CD4-positive, alpha-beta T cell treated with Interleukin-12 subunit alpha and Interleukin-12 subunit beta, for 1 hour (primary cell): ENCODE data around the gene SLC9C2.
"Not testable (repeated sequence)": the region's sequence is repeated elsewhere in the genome, so short reads cannot be mapped to it uniquely, and the experiment has no call there.

Experiments used
- DNase-seq: peaks from one replicate; pipeline ENCODE4 v3.0.0-alpha.2; 2020

SLC9C2 gene, protein sequence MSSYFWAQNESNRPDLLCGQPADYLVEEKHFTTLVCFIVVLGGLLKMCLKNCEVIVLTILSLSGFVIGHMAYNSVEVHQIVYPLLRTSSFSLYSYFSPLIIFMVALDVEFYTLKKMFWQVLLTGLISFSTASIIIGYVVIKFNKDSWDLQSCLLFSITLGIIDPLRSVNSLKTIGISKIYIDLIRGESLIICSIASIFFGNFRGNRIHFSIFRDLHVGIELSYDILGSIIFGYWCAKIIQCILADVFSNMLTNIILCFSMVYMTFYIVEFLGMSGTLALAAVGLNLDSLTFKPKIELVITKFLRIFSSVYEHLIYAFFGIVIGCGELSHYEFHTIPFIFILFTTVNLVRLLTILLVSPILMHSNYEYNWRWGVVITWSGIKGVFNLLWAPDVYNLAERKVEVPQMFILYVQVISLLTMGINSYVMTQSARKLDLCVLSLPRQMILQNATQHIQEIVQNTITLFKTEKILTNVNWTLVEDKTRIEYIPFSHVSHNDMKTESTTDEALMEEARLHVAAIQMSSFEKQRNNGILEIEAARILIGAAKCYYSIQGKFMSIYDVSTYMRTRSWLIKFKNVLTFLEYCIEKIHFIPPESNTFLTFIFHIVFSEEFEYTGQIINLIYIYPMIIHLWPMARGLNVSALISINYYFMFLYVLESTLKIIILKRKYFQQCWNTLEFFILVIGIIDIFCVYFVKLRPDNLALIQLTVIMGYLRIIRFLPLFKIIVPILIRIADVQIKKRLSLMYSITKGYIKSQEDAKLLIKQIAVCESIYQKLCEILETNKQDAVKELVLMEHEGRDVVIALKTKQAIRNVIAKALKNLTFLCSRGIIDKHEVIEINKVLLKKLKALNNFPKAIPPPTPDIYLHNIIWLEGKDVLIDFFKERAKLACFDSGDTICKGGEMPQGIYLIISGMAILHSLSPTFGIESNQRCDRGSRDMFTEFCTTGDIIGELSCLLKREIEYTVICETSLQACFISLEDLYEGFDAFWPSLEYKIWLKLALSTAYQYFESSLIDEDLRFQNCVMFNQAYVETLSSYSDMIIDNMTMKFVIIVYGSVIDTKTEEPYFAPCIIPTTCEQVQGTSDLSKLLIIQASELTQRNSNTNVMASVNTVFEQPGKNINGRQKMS

DNA sequence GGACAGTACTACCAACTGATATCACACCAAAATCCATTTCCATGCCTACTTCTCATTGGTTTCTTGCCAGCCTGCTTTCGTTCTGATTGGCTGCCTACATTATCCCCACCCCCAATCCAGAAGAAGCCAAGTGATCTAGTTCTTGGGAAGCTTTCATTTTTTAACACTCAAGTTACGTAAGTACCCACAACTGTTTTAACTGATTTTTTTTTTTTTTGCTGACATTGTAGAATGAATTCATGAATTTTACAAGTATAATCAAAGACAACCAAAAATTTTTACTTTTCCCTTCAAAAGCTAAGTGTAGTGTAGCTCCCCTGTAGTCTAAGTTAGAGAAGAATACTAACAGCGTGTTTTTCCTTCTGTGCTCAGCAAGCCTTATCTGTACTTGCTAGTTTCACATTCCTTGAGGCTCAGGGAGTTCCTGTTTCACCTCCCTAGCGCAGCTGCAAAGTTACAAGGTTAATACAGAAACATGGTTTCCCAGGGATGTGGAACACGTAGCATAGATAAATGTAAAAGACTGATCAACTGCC is at the start of gene SLC9C2:
TSS of gene SLC9C2 (minus strand) at position 17 of the 536 bp plus-strand sequence. CDS start 1,296 bp downstream, outside the sequence.
- DNase-seq: no peak

DNA sequence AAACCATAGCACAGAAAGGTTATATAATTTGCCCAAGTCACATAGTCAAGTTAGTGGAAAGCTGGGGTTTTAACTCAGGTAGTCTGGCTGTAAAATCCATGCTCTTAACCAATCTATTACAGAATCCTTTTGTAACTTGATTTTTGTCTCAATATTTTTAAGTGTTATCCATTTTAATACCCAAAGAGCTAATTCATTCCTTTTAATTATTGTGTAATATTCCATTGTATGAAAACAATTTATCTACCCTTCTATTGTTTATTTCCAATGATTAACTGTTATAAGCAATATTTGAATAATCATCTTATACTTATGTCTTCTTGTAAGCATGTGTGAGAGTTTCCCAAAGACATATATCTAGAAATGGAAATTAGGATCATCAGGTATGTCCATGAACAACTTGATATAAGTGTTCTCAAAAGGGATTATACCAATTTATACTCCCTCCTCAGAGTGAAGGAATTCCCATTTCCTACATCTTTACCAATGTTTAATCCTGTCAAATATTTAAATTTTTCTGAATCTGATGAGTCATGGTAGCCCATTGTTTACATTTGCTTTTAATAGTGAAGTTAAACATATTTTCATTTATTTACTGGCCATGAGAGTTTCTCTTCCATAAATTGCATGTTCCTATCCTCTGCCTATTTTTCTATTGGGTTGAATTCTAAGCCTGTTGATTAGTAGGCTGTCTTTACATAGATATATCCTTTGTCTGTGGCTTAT is 46.2 kb upstream of the SLC9C2 start:
- no peak for DNase-seq

DNA sequence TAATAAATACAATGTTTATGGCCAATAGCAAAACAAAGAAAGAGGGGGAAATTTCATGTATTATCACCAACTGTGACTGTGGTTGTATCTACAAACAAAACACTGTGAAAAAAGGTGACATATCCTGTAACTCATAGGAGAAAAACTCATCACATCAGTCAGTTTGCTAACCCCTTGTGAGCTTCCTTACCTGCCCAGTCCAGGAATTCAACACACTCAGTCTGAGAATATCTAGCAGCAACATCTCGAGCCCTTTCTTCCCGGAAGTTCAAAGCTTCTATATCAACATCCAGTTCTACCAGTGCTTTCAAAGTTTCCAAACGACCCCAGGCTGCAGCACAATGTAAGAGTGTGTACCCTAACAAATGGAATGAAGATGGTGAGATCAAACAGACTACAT is 43.8 kb upstream of the SLC9C2 start:
- no peak for DNase-seq

DNA sequence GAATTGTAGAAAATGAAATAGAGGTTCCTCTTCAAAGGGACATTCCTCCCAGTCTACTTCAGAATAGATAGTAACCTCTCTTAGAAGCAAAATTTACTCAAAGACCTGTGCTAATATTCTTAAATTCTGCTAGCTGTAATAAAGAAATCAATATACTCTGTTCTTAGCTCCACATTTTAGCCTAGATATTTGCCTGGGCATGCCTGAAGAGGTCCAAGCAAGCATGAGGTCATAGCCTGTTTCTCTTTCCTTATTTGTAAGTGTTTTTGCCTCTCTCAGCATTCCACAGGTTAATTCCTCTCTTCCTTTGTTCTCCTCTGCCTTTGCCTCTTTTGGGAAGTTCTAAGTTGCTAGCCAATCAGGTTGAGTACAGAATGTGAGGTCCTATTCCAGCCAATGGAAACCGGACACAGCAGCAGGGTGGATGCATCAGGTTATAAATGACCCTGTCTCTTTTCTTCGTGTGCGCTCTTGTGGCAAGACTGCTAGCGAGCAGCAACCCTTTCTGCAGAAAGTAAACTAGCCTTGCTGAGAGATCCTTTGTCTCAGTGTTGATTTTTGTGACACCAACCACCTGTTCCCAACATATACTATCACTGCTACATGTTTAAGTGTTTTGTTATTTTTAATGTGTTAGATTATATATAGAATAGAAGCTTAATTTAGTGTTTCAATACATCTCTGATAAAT is 39.7 kb upstream of the SLC9C2 start:
- not testable (repeated sequence) for DNase-seq

DNA sequence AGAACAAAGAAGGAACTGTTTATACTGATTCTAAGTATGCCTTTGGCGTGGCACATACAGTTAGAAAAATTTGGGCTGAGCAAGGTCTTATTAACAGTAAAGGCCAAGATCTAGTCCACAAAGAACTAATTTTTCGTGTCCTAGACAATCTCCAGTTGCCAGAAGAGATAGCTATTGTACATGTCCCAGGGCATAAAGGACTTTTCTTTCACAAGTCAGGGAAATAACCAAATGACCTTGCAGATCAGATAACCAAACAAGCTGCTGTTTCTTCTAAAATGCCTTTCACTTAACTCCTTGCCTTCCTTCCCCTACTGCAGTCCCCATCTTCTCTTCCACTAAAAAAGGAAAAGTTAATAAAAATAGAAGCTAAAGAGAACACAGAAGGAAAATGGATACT is 36.2 kb upstream of the SLC9C2 start:
- no peak for DNase-seq

DNA sequence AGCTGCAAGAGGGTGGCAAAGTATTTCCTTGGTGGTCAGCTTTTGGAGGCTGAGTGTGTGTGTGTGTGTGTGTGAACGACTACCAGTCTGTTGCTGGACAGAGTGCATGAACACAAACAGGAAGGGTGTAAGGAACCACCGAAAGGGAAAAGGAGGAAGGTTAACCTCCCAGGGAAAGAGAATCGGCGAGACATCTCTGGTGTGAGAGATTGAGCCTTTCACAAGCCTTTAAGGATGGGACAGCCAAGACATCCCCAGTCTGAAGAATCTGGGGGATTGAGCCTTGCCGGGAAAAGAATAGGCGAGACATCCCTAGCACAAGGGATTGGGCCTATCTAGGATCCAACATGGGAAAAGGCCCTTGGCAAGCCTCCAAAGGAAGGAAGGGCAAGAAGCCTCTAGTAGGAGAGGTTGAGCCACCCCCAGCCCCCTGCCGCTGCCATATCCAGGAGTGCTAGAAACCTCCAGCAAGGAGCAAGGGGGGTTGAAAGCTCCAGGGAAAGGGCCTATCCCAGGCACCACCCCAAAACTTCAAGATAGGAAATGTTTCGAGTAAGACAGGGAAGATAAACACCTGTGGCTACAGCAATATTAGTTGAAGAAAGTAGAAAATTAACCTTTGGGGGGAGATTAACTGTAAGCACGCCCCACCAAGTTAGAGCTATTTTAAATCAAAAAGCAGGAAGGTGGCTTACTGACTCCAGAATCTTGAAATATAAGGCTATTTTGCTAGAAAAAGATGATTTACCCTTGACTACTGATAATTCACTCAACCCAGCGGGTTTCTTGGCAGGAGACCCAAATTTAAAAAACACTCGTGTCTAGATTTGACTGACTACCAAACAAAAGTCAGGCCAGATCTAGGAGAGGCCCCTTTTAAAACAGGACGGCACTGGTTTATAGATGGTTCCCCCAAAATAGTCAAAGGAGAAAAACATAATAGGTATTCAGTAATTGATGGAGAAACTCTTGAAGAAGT is 35.5 kb upstream of the SLC9C2 start:
- no peak for DNase-seq

DNA sequence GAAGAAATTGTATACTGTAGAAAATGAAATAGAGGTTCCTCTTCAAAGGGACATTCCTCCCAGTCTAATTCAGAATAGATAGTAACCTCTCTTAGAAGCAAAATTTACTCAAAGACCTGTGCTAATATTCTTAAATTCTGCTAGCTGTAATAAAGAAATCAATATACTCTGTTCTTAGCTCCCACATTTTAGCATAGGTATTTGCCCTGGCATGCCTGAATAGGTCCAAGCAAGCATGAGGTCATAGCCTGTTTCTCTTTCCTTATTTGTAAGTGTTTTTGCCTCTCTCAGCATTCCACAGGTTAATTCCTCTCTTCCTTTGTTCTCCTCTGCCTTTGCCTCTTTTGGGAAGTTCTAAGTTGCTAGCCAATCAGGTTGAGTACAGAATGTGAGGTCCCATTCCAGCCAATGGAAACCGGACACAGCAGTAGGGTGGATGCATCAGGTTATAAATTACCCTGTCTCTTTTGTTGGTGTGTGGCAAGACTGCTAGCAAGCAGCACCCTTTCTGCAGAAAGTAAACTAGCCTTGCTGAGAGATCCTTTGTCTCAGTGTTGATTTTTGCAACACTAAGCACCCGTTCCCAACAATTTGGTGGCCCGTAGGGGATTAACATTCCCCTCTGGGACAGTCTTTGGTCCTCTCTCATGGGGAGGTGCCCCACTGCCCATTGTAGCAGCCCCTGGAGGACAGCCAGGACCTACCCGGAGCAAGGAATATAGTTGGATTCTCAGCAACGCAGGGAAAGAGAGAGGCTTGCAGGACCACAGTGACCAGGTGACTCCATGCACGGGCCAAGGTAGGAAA is 34.6 kb upstream of the SLC9C2 start:
- DNase-seq: not testable (repeated sequence)

DNA sequence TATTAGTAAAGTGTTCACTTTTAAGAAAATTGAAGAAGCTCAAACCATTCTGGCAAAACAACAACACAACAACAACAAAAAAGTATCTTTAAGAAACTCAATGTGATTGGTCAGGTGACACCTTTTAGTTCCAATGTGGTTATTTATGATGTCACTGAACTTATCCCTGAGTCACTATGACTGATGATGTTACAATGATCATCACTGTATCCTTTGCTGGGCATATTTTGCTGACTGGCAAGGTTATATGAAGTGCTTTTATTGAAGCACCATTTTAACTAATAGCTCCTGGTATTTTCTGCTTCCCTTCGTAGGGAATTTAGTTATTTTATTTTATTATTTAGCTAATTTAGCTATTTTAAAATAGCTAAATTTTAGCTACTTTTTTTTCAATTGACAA is 32.2 kb upstream of the SLC9C2 start, which contains the start of gene TEX50:
TSS of gene TEX50 (plus strand) at position 223 of the 400 bp plus-strand sequence. CDS start 184 bp downstream, outside the sequence.
- no peak for DNase-seq

DNA sequence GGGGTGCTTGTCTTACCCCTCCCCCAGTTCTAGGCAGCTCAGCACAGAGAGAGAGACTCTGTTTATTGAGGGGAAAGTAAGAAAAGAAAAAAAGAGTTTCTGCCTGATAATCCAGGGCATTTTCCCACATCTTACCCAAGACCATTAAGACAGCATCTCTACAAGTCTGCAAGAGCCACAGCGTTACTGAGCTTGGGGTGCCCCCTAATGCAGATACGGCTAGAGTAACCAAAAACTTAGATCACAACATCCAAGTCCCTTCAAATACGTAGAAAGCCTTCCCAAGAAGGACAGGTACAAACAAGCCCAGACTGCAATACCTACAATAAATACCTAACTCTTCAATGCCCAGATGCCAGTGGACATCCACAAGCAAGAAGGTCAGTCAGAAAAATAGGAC is 26.0 kb upstream of the SLC9C2 start:
- DNase-seq: peak; percentile 11

DNA sequence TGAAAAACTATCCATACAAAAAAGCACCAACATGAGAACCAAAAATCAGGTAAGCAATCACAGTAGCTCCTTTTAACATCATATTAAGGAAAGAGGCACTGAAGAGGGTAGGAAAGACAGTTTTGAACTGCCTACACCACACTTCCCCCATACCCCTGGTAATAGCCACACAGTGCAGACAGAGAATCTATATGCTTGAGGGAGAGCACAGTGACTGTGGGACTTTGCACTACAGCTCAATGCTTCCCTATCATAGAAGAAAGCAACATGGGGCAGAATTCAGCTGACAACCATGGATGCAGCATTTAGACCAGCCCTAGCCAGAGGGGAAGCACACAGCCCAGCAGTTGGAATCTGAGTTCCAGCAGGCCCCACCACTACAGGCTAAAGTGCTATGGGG is 24.4 kb upstream of the SLC9C2 start:
- no peak for DNase-seq

DNA sequence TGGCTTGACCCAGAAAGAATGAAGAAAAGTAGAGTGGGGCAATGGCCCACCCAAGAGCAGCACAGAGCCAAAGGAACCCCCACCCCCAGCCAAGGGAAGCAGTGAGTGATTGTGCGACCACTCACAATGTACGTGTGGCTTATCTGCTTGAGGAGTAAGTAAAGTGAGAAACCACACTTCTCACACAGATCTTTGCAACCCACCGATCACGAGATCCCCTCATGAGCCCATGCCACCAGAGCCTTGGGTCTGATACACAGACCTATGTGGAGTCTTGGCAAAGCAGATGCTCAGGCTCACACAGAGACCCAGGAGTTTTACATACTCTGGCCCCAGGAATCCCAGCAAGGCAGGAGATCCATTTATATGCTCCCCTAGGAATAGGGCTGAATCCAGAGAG is 14.0 kb upstream of the SLC9C2 start:
- DNase-seq: no peak

DNA sequence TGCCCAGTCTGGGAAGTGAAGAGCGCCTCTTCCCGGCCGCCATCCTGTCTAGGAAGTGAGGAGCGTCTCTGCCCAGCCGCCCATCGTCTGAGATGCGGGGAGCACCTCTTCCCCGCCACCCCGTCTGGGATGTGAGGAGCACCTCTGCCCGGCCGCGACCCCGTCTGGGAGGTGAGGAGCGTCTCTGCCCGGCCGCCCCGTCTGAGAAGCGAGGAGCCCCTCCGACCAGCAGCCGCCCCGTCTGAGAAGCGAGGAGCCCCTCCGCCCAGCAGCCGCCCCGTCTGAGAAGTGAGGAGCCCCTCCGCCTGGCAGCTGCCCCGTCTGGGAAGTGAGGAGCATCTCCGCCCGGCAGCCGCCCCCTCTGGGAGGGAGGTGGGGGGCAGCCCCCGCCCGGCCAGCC is 10.2 kb upstream of the SLC9C2 start:
- DNase-seq: not testable (repeated sequence)

DNA sequence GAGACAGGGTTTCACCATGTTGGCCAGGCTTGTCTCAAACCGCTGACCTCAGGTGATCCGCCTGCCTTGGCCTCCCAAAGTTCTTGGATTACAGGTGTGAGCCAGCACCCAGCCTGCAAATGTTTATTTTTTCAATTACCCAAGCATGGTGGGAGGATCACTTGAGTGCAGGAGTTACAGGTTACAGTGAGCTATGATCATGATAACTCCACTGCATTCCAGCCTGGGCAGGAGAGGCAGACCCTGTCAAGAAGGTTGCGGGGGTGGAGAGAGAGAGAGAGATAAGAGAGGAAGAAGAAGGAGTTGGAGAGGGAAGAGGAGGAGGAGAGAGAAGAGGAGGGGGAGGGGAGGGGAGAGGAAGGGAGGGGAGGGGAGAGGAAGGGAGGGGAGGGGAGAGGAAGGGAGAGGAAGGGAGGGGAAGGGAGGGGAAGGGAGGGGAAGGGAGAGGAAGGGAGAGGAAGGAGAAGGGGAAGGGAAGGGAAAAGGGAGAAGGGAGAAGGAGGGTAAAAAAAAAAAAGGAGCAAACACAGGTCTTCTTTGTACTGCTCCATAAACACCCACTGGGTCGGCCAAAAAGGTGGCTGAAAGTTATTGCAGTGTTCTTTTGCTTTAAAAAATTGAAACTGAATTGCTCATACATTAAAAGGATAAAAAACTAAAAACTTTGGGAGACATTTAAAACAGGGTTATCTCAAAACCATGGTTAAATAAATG is 5.8 kb upstream of the SLC9C2 start:
- no peak for DNase-seq

DNA sequence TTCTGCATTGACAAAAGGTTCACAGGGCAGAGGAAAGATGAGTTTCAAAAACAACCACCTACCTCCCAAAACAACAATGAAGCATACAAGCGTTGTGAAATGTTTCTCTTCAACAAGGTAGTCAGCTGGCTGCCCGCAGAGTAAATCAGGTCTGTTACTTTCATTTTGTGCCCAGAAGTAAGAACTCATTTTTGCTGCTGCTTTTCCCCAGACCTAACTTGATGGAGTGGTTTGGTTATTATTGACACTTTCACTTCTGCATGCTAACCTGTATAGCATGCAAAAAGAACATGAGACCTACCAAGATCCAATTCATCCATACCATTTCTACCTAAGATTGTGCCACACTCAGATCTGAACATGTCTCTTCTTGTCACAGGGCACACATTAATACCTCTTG is 1.3 kb downstream of the SLC9C2 start:
- DNase-seq: no peak

DNA sequence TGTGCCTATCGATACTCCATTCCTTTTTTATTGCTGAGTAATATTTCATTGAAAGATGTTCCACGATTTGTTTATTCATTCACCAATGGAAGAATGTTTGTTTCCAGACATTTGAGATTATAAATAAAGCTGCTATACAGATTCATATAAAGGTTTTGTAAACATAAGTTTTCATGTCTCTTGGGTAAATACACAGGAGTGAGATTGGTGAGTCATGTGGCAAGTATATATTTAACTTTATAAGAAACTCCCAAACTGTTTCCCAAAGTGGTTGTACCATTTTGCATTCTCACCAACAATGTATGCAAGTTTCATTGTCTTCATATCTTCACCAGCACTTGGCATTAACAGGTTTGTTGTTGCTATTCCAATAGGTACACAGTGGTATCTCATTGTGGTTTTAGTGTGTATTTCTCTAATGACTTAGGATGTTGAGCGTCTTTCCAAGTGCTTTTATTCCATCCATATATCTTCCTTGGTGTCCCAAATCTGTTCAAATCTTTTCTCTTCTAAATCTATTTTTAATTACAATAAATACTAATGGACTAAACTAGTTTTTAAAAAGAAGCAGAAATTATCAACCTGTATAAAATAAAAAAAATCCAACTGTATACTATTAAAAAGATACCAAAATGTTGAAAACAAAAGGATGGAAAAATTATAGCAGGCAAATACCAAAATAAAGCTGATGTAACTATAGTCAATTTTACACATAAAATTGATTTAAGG is 6.6 kb downstream of the SLC9C2 start:
- no peak for DNase-seq

DNA sequence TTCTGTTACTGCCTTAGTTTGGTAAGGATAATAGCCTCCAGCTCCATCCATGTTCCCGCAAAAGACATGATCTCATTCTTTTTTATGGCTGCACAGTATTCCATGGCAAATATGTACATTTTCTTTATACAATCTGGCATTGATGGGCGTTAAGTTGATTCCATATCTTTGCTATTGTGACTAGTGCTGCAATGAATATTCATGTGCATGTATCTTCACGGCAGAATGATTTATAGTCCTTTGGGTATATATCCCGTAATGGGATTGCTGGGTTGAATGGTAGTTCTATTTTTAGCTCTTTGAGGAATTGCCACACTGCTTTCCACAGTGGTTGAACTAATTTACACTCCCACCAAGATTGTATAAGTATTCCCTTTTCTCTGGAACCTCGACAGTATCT is 11.7 kb downstream of the SLC9C2 start:
- not testable (repeated sequence) for DNase-seq

DNA sequence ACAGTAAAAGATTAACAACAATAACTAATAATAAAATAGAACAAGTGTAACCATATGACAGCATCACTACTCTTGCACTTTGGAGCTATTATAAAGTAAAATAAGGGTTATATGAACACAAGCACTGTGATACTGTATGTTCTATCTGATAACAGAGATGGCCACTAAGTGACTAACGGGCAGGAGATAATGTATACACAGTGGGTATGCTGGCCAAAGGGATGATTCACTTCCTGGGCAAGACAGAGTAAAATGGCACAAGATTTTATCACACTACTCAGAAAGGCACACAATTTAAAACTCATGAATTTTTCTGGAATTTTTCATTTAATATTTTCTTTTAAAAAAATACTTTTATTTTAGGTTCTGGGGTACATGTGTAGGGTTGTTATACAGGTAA is 12.3 kb downstream of the SLC9C2 start:
- DNase-seq: no peak
